B cell (primary cell): ENCODE measurements around the gene CST9.

Source experiments
- EZH2 ChIP-seq: IDR thresholded peaks from 2 replicates; pipeline ENCODE4 v1.6.1; 2012; ENCODE audit warnings: borderline replicate concordance, low read depth, mild to moderate bottlenecking, moderate library complexity, low read length; ENCODE audit not compliant: insufficient read depth, poor library complexity, severe bottlenecking
- TF ChIP-seq, protein P1 (sequence below): fragments of 200-600 bp; IDR thresholded peaks from one replicate; pipeline ENCODE4 v1.8.0; 2022; ENCODE audit warnings: antibody characterized with exemption, mild to moderate bottlenecking

- TF ChIP-seq, protein P1, sequence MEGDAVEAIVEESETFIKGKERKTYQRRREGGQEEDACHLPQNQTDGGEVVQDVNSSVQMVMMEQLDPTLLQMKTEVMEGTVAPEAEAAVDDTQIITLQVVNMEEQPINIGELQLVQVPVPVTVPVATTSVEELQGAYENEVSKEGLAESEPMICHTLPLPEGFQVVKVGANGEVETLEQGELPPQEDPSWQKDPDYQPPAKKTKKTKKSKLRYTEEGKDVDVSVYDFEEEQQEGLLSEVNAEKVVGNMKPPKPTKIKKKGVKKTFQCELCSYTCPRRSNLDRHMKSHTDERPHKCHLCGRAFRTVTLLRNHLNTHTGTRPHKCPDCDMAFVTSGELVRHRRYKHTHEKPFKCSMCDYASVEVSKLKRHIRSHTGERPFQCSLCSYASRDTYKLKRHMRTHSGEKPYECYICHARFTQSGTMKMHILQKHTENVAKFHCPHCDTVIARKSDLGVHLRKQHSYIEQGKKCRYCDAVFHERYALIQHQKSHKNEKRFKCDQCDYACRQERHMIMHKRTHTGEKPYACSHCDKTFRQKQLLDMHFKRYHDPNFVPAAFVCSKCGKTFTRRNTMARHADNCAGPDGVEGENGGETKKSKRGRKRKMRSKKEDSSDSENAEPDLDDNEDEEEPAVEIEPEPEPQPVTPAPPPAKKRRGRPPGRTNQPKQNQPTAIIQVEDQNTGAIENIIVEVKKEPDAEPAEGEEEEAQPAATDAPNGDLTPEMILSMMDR: no peak
- no peak for TF ChIP-seq EZH2
These were observed 20.3 kb downstream of the CST9 start for GRCh38 chr20:23585449-23585807.
